ENCODE measurements around the gene SLC9A9.

Gene SLC9A9

GRCh38 chr3:143634991-143635390 is 213.3 kb downstream of the SLC9A9 start:
- H3K36me3 ChIP-seq (ENCODE audit: insufficient read depth, low read length) = no peaks in the 10 kb centered on the region
- H3K9me3 ChIP-seq (ENCODE audit: low read length) = no peaks in the 10 kb centered on the region
- H3K27ac ChIP-seq (ENCODE audit: low read depth, low read length) = no peak overlapping the region
- H3K27me3 ChIP-seq (ENCODE audit: control insufficient read depth in 1 of 2, insufficient read depth in 2 of 2, low read length in 2 of 2) = no peaks in the 10 kb centered on the region
- H3K9ac ChIP-seq (ENCODE audit: low read length) = no peak overlapping the region
- no peaks in the 10 kb centered on the region for H3K4me1 ChIP-seq (ENCODE audit: insufficient read depth, low read length)
- H3K4me3 ChIP-seq (ENCODE audit: low read depth in 1 of 2, low read length in 2 of 2) = no peak overlapping the region

GRCh38 chr3:143634427-143634826 is 213.8 kb downstream of the SLC9A9 start:
- Histone ChIP-seq H3K36me3 (ENCODE audit: insufficient read depth, low read length) (no peaks in the 10 kb centered on the region), H3K27me3 (ENCODE audit: control insufficient read depth in 1 of 2, insufficient read depth in 2 of 2, low read length in 2 of 2) (no peaks in the 10 kb centered on the region), H3K9me3 (ENCODE audit: low read length) (no peaks in the 10 kb centered on the region), H3K9ac (ENCODE audit: low read length) (no peak overlapping the region), H3K4me3 (ENCODE audit: low read depth in 1 of 2, low read length in 2 of 2) (no peak overlapping the region), H3K27ac (ENCODE audit: low read depth, low read length) (no peak overlapping the region), H3K4me1 (ENCODE audit: insufficient read depth, low read length) (no peaks in the 10 kb centered on the region)

DNA sequence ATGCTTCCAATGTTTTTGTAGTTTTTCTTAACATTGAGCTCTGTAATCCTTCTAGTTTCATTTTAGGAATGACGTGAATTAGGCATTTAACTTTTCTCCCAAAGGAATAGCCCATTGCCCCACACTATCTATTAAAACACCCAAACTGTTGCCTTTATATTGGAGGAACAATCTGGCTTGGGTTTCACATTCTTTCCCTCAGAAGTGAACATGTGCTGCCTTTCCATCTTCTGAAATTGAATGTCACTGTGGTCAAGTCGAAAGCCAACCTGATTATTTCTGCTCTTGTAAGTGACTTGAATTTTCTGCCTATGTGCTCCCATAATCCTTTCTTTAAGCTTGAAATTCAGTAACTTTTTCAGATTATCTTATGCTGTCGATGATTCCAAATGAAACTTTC is 214.5 kb downstream of the SLC9A9 start:
- Histone ChIP-seq H3K4me3 (ENCODE audit: low read depth in 1 of 2, low read length in 2 of 2) (no peak overlapping the region), H3K9me3 (ENCODE audit: low read length) (no peaks in the 10 kb centered on the region), H3K27me3 (ENCODE audit: control insufficient read depth in 1 of 2, insufficient read depth in 2 of 2, low read length in 2 of 2) (no peaks in the 10 kb centered on the region), H3K9ac (ENCODE audit: low read length) (no peak overlapping the region), H3K27ac (ENCODE audit: low read depth, low read length) (no peak overlapping the region), H3K36me3 (ENCODE audit: insufficient read depth, low read length) (no peaks in the 10 kb centered on the region), H3K4me1 (ENCODE audit: insufficient read depth, low read length) (no peaks in the 10 kb centered on the region)

DNA sequence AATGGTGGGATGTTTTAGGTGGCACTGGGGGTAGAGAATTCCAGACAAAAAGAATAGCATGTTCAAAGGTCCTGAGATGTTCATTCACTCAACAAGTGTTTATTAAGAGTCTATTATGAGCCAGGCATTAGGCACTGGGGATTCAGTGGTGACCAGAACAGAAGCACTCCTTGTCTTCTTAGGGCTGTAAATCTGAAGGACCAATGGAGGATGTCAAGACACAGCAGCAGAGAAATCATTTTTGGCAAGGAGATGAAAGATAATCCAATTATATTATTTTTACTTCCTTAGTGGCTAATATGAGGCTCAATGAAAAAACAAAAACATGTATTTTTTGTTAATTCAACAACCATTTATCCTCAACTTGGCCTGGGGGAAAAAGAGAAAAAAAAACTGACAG is 218.5 kb downstream of the SLC9A9 start:
- Histone ChIP-seq H3K27ac (ENCODE audit: low read depth, low read length) (no peak overlapping the region), H3K4me1 (ENCODE audit: insufficient read depth, low read length) (no peaks in the 10 kb centered on the region), H3K4me3 (ENCODE audit: low read depth in 1 of 2, low read length in 2 of 2) (no peak overlapping the region), H3K27me3 (ENCODE audit: control insufficient read depth in 1 of 2, insufficient read depth in 2 of 2, low read length in 2 of 2) (no peaks in the 10 kb centered on the region), H3K36me3 (ENCODE audit: insufficient read depth, low read length) (no peaks in the 10 kb centered on the region), H3K9me3 (ENCODE audit: low read length) (no peaks in the 10 kb centered on the region), H3K9ac (ENCODE audit: low read length) (no peak overlapping the region)

DNA sequence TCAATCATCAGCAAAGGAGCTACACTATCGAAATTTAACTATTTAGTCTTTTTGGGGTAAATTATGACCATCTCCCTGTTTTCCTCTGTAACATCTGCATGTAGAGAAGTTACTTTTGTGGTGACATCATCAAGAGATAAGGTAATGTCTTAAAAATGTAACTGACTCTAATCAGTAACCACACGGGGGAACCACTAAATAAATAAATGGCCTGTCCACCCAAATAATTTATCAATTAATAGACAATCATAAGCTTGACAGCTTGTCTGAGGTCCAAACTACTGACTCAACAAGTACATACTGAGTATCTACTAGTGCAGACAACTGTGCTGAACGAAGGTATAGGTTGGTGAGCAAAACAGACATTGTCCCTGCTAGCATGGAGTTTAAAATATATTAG is 219.3 kb downstream of the SLC9A9 start:
- Histone ChIP-seq H3K4me3 (ENCODE audit: low read depth in 1 of 2, low read length in 2 of 2) (no peak overlapping the region), H3K27ac (ENCODE audit: low read depth, low read length) (no peak overlapping the region), H3K9me3 (ENCODE audit: low read length) (no peaks in the 10 kb centered on the region), H3K36me3 (ENCODE audit: insufficient read depth, low read length) (no peaks in the 10 kb centered on the region), H3K27me3 (ENCODE audit: control insufficient read depth in 1 of 2, insufficient read depth in 2 of 2, low read length in 2 of 2) (no peaks in the 10 kb centered on the region), H3K9ac (ENCODE audit: low read length) (no peak overlapping the region), H3K4me1 (ENCODE audit: insufficient read depth, low read length) (no peaks in the 10 kb centered on the region)

DNA sequence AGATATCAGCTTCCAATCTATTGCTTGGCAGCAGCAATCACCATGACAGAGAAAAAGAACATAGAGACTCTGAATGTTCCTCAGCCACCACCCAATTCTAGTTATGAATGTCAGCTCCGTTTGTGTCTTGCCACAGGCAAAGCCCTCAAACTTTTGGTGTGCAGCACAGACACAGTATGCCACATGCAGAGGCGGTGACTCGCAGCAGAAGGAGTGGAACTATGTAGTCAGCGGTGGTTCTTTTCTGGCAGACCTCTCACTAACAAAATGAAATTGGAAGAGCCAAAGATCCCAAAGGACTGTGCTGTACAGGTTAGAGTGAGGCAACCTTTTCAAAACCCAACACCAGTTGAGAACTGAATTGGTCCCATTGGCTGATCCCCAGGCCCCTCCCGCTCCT is 220.9 kb downstream of the SLC9A9 start:
- Histone ChIP-seq H3K4me1 (ENCODE audit: insufficient read depth, low read length) (no peaks in the 10 kb centered on the region), H3K4me3 (ENCODE audit: low read depth in 1 of 2, low read length in 2 of 2) (no peak overlapping the region), H3K9ac (ENCODE audit: low read length) (no peak overlapping the region), H3K27me3 (ENCODE audit: control insufficient read depth in 1 of 2, insufficient read depth in 2 of 2, low read length in 2 of 2) (no peaks in the 10 kb centered on the region), H3K27ac (ENCODE audit: low read depth, low read length) (no peak overlapping the region), H3K9me3 (ENCODE audit: low read length) (no peaks in the 10 kb centered on the region), H3K36me3 (ENCODE audit: insufficient read depth, low read length) (no peaks in the 10 kb centered on the region)

- no peaks in the 10 kb centered on the region for H3K9me3 ChIP-seq (ENCODE audit: low read length)
- no peaks in the 10 kb centered on the region for H3K4me1 ChIP-seq (ENCODE audit: insufficient read depth, low read length)
- no peak overlapping the region for H3K27ac ChIP-seq (ENCODE audit: low read depth, low read length)
- H3K27me3 ChIP-seq (ENCODE audit: control insufficient read depth in 1 of 2, insufficient read depth in 2 of 2, low read length in 2 of 2) = no peaks in the 10 kb centered on the region
- no peak overlapping the region for H3K9ac ChIP-seq (ENCODE audit: low read length)
- H3K36me3 ChIP-seq (ENCODE audit: insufficient read depth, low read length) = no peaks in the 10 kb centered on the region
- H3K4me3 ChIP-seq (ENCODE audit: low read depth in 1 of 2, low read length in 2 of 2) = no peak overlapping the region
These were observed 229.0 kb downstream of the SLC9A9 start for GRCh38 chr3:143619231-143619630.

DNA sequence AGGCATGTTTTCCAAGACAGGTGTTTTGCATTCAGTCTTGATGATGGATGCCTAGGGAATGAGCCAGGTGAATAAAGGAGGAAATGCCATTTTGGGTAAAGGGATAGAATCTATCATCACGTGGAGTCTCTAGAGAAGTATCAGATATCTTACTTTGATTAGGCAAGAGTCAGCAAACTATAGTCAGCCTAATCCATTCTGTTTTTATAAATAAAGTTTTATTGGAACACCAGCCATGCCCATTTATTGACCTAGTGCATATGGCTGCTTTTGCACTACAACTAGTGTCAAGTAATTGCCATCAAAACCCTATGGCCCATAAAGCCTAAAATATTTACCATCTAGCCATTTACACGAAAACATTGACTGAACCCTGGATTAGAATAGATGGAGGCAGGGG is 231.2 kb downstream of the SLC9A9 start:
- Histone ChIP-seq H3K27ac (ENCODE audit: low read depth, low read length) (no peak overlapping the region), H3K9ac (ENCODE audit: low read length) (no peak overlapping the region), H3K4me1 (ENCODE audit: insufficient read depth, low read length) (no peaks in the 10 kb centered on the region), H3K4me3 (ENCODE audit: low read depth in 1 of 2, low read length in 2 of 2) (no peak overlapping the region), H3K27me3 (ENCODE audit: control insufficient read depth in 1 of 2, insufficient read depth in 2 of 2, low read length in 2 of 2) (no peaks in the 10 kb centered on the region), H3K36me3 (ENCODE audit: insufficient read depth, low read length) (no peaks in the 10 kb centered on the region), H3K9me3 (ENCODE audit: low read length) (no peaks in the 10 kb centered on the region)

DNA sequence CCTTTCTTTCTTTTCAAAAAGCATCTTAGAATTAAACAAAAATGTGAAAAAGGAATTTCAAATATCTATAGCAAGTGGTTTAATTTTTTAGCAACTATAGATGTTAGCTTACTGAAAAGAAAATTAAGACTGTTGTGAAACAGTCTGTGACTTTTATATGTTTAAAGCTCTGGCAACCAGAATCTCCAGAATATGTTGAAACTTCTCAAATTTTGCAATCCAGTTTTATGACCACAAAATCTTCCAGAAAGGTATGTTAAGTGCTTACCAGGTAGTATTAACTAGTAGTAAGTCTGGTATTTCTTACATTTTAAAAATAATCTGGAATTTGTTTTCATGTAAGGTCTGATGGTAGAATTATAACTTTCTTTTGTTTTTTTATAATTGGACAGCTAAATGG is 235.0 kb downstream of the SLC9A9 start:
- no peaks in the 10 kb centered on the region for H3K36me3 ChIP-seq (ENCODE audit: insufficient read depth, low read length)
- H3K27ac ChIP-seq (ENCODE audit: low read depth, low read length) = no peak overlapping the region
- no peaks in the 10 kb centered on the region for H3K4me1 ChIP-seq (ENCODE audit: insufficient read depth, low read length)
- H3K9me3 ChIP-seq (ENCODE audit: low read length) = no peaks in the 10 kb centered on the region
- no peak overlapping the region for H3K4me3 ChIP-seq (ENCODE audit: low read depth in 1 of 2, low read length in 2 of 2)
- H3K9ac ChIP-seq (ENCODE audit: low read length) = no peak overlapping the region
- H3K27me3 ChIP-seq (ENCODE audit: control insufficient read depth in 1 of 2, insufficient read depth in 2 of 2, low read length in 2 of 2) = no peaks in the 10 kb centered on the region

DNA sequence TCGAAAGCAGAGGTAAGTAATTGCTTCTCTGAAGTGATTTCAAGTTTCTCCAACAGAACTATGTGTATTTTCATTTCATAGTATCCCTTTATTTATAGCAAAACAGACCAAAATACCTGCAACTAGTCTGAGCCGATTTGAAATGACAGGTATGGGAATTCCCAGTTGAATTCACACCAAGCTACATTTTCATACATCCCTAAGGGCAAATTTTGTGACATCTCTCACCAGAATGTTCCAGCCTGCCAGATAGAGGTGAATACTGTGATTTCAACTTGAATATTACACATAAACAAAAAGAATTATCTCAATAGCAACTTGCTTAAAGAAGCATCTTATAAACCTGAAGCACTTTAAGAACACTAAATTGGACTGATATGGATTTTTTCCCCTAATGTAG is 235.7 kb downstream of the SLC9A9 start:
- no peaks in the 10 kb centered on the region for H3K27me3 ChIP-seq (ENCODE audit: control insufficient read depth in 1 of 2, insufficient read depth in 2 of 2, low read length in 2 of 2)

GRCh38 chr3:143608966-143609365 is 239.3 kb downstream of the SLC9A9 start:
- no peaks in the 10 kb centered on the region for H3K27me3 ChIP-seq (ENCODE audit: control insufficient read depth in 1 of 2, insufficient read depth in 2 of 2, low read length in 2 of 2)
- no peak overlapping the region for H3K27ac ChIP-seq (ENCODE audit: low read depth, low read length)
- H3K9ac ChIP-seq (ENCODE audit: low read length) = no peak overlapping the region
- no peaks in the 10 kb centered on the region for H3K36me3 ChIP-seq (ENCODE audit: insufficient read depth, low read length)
- H3K4me3 ChIP-seq (ENCODE audit: low read depth in 1 of 2, low read length in 2 of 2) = no peak overlapping the region
- no peaks in the 10 kb centered on the region for H3K9me3 ChIP-seq (ENCODE audit: low read length)
- no peaks in the 10 kb centered on the region for H3K4me1 ChIP-seq (ENCODE audit: insufficient read depth, low read length)

More for the DNA sequence above, 235.7 kb downstream of the SLC9A9 start:
- no peaks in the 10 kb centered on the region for H3K4me1 ChIP-seq (ENCODE audit: insufficient read depth, low read length)
- no peak overlapping the region for H3K9ac ChIP-seq (ENCODE audit: low read length)
- no peaks in the 10 kb centered on the region for H3K36me3 ChIP-seq (ENCODE audit: insufficient read depth, low read length)
- H3K27ac ChIP-seq (ENCODE audit: low read depth, low read length) = no peak overlapping the region
- H3K9me3 ChIP-seq (ENCODE audit: low read length) = no peaks in the 10 kb centered on the region
- no peak overlapping the region for H3K4me3 ChIP-seq (ENCODE audit: low read depth in 1 of 2, low read length in 2 of 2)

GRCh38 chr3:143605233-143605950 is 242.9 kb downstream of the SLC9A9 start:
- Histone ChIP-seq H3K9ac (ENCODE audit: low read length) (no peak overlapping the region), H3K4me1 (ENCODE audit: insufficient read depth, low read length) (no peaks in the 10 kb centered on the region), H3K27ac (ENCODE audit: low read depth, low read length) (no peak overlapping the region), H3K36me3 (ENCODE audit: insufficient read depth, low read length) (no peaks in the 10 kb centered on the region), H3K27me3 (ENCODE audit: control insufficient read depth in 1 of 2, insufficient read depth in 2 of 2, low read length in 2 of 2) (no peaks in the 10 kb centered on the region), H3K4me3 (ENCODE audit: low read depth in 1 of 2, low read length in 2 of 2) (no peak overlapping the region), H3K9me3 (ENCODE audit: low read length) (no peaks in the 10 kb centered on the region)
